K562 (cell line): ENCODE measurements around the gene CCDC97. TPM values are rescaled to one million over a fixed set of nuclear protein-coding genes. Genes with fewer than 3 reads are reported as not detected.
A peak's percentile ranks its signal among the peaks of the same experiment; 100 is the strongest.

ENCODE experiments used
- DDX20 ChIP-seq: fragments of 450-650 bp; IDR thresholded peaks from 2 replicates; pipeline ENCODE4 v1.6.1; 2016; ENCODE audit warnings: missing genetic modification characterization, low read depth, mild to moderate bottlenecking, missing compliant biosample characterization, moderate library complexity
- DNMT1 ChIP-seq: fragments of 450-650 bp; IDR thresholded peaks from 2 replicates; pipeline ENCODE4 v1.6.1; 2016; ENCODE audit warnings: antibody characterized with exemption, mild to moderate bottlenecking
- E2F3 ChIP-seq: fragments of 250-450 bp; sonication (Bioruptor Pico); IDR thresholded peaks from 2 replicates; pipeline ENCODE4 v1.4.0; 2020; ENCODE audit warnings: mild to moderate bottlenecking
- GABPB1 ChIP-seq: sonication (generic); formaldehyde crosslinking; IDR thresholded peaks from 2 replicates; pipeline ENCODE4 v1.8.0; 2022; ENCODE audit warnings: mild to moderate bottlenecking, missing genetic modification reagents
- NFATC3 ChIP-seq: fragments of 450-650 bp; IDR thresholded peaks from 2 replicates; pipeline ENCODE4 v1.6.1; 2017; ENCODE audit warnings: mild to moderate bottlenecking
- PCBP1 ChIP-seq: fragments of 200-400 bp; formaldehyde crosslinking; IDR thresholded peaks from 2 replicates; pipeline ENCODE4 v1.6.1; 2018; ENCODE audit warnings: mild to moderate bottlenecking, low read depth, low read length; ENCODE audit not compliant: poor library complexity, severe bottlenecking
- POLR2AphosphoS5 ChIP-seq: IDR thresholded peaks from 2 replicates; pipeline ENCODE4 v1.6.1; 2011; ENCODE audit warnings: mild to moderate bottlenecking, low read depth, low read length, moderate library complexity; ENCODE audit not compliant: control insufficient read depth, insufficient read depth
- RNF2 ChIP-seq: sonication (generic); IDR thresholded peaks from 2 replicates; pipeline ENCODE4 v1.6.1; 2016
- SP1 ChIP-seq: sonication (generic); formaldehyde crosslinking; IDR thresholded peaks from 2 replicates; pipeline ENCODE4 v1.8.1; 2022; ENCODE audit warnings: mild to moderate bottlenecking, missing genetic modification reagents
- SUPT5H ChIP-seq: fragments of 450-650 bp; IDR thresholded peaks from 2 replicates; pipeline ENCODE4 v1.6.1; 2016
- XRCC5 ChIP-seq: fragments of 200-400 bp; formaldehyde crosslinking; IDR thresholded peaks from 2 replicates; pipeline ENCODE4 v1.6.1; 2017; ENCODE audit warnings: low read depth, mild to moderate bottlenecking, low read length
- ZFPM2 ChIP-seq: fragments of 250-450 bp; sonication (Bioruptor Pico); IDR thresholded peaks from 2 replicates; pipeline ENCODE4 v1.5.1; 2022; ENCODE audit warnings: mild to moderate bottlenecking
- ZNF644 ChIP-seq: fragments of 200-800 bp; sonication (Bioruptor generic); IDR thresholded peaks from 2 replicates; pipeline ENCODE4 v1.6.1; 2016; ENCODE audit warnings: low read depth, missing genetic modification characterization, missing compliant biosample characterization
- ZNF699 ChIP-seq: fragments of 250-450 bp; sonication (Bioruptor Pico); IDR thresholded peaks from 2 replicates; pipeline ENCODE4 v1.8.0; 2021; ENCODE audit warnings: mild to moderate bottlenecking, moderate library complexity; ENCODE audit not compliant: insufficient replicate concordance
- polyA plus RNA-seq, 8 experiments: library from polyadenylated mRNA; depleted of rRNA in 4 of 8; stranded (reverse) in 5 of 8; unstranded in 3 of 8; fragments of >200 nt; fragmentation: Nextera tagmentation in 2 of 8; fragmentation: Illumina TruSeq in 1 of 8; extraction: Ambion mirVana in 2 of 8; extraction: Trizol in 1 of 8; gene quantifications; 2 replicates each; pipeline versions ENCODE4 v1.2.1 to v1.2.3, GENCODE V29; 2011 to 2014; ENCODE audit warnings: inconsistent platforms in 1 of 8, missing spikeins in 1 of 8
- total RNA-seq, 7 experiments: library from RNA; depleted of rRNA in 6 of 7; stranded (reverse); fragments of >200 nt in 6 of 7; fragmentation: Illumina TruSeq in 2 of 7; extraction: Trizol in 2 of 7; gene quantifications; 2 replicates each; pipeline versions ENCODE4 v1.2.1 to v1.2.3, GENCODE V29; 2011 to 2021; ENCODE audit warnings: low replicate concordance in 1 of 7
- TF ChIP-seq, protein P1 (sequence below), 2 experiments: fragments of 150-350 bp in 1 of 2; IDR thresholded peaks; 2 replicates each; pipeline ENCODE4 v1.6.1; 2012 to 2016; ENCODE audit warnings: low read depth in 2 of 2, low read length in 2 of 2, mild to moderate bottlenecking in 1 of 2, moderate library complexity in 1 of 2
- TF ChIP-seq, protein P2 (sequence below): fragments of 450-650 bp; formaldehyde crosslinking; IDR thresholded peaks from 2 replicates; pipeline ENCODE4 v1.4.0; 2020; ENCODE audit warnings: mild to moderate bottlenecking, moderate library complexity
- TF ChIP-seq, protein P3 (sequence below): sonication (generic); formaldehyde crosslinking; IDR thresholded peaks from 2 replicates; pipeline ENCODE4 v1.8.1; 2023; ENCODE audit warnings: mild to moderate bottlenecking, missing genetic modification reagents

Gene CCDC97
- total and polyA plus RNA-seq, 9 of the 15 experiments (the other 6 are each of a cell fraction or from before 2014, with no cell fraction given), result 0.60 to 16.5 (median 7.0) TPM

DNA sequence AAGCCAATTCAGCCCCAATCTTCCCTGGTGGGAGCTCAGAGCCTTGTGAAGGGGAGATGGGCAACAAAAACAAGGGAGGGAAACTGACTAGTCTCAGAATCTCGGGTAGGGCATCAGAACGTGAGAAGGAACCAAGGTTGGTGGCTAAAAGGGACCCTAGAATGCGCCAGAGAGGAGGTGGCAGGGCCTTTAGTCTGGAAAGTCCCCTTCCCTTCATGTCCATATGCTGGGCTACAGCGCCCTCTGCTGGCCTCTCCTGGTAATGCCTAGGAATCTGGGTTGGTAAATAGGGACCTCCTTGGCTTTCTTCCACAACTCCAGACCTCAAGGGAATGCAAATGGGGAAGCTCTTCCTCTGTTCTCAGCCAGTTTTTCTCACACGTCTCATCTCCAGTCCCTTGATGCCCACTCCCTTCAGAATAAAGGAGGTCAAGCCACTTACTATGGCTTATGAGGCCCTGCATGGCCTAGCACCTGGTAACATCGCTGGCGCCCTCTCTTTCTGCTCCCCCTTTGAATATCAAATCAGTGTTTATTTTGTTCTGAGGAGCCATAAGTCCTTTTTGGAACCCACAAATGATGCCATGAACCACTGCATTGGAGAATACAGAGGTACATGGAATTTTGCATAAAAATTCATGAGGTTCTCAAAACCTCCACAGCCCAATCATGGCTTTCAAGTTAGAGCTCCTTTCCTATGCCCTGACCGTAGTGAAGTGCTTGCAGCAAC lies 1.4 kb upstream of the CCDC97 start (continued):
- TF ChIP-seq, protein P1, sequence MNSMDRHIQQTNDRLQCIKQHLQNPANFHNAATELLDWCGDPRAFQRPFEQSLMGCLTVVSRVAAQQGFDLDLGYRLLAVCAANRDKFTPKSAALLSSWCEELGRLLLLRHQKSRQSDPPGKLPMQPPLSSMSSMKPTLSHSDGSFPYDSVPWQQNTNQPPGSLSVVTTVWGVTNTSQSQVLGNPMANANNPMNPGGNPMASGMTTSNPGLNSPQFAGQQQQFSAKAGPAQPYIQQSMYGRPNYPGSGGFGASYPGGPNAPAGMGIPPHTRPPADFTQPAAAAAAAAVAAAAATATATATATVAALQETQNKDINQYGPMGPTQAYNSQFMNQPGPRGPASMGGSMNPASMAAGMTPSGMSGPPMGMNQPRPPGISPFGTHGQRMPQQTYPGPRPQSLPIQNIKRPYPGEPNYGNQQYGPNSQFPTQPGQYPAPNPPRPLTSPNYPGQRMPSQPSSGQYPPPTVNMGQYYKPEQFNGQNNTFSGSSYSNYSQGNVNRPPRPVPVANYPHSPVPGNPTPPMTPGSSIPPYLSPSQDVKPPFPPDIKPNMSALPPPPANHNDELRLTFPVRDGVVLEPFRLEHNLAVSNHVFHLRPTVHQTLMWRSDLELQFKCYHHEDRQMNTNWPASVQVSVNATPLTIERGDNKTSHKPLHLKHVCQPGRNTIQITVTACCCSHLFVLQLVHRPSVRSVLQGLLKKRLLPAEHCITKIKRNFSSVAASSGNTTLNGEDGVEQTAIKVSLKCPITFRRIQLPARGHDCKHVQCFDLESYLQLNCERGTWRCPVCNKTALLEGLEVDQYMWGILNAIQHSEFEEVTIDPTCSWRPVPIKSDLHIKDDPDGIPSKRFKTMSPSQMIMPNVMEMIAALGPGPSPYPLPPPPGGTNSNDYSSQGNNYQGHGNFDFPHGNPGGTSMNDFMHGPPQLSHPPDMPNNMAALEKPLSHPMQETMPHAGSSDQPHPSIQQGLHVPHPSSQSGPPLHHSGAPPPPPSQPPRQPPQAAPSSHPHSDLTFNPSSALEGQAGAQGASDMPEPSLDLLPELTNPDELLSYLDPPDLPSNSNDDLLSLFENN (IDR thresholded peaks at IDR 0.05; ENCODE audit: low read depth in 2 of 2, low read length in 2 of 2), result no peak
- TF ChIP-seq SP1 (CRISPR knock-in tag) (0 out of 2 replicates have a peak, but pooled peaks have one; percentile 14), RNF2 (no peak), SUPT5H (peak; percentile 70), DNMT1 (0 out of 2 replicates have a peak, but pooled peaks have one; percentile 32), PCBP1 (no peak), POLR2AphosphoS5 (peak; percentile 82), ZNF644 (no peak), XRCC5 (peak; percentile 90), GABPB1 (CRISPR knock-in tag) (0 out of 2 replicates have a peak, but pooled peaks have one; percentile 15), NFATC3 (0 out of 2 replicates have a peak, but pooled peaks have one; percentile 17), DDX20 (tag) (no peak), E2F3 (no peak), ZNF699 (CRISPR knock-in tag) (no peak), ZFPM2 (CRISPR knock-in tag) (0 out of 2 replicates have a peak, but pooled peaks have one; percentile 23)
- TF ChIP-seq, protein P2, sequence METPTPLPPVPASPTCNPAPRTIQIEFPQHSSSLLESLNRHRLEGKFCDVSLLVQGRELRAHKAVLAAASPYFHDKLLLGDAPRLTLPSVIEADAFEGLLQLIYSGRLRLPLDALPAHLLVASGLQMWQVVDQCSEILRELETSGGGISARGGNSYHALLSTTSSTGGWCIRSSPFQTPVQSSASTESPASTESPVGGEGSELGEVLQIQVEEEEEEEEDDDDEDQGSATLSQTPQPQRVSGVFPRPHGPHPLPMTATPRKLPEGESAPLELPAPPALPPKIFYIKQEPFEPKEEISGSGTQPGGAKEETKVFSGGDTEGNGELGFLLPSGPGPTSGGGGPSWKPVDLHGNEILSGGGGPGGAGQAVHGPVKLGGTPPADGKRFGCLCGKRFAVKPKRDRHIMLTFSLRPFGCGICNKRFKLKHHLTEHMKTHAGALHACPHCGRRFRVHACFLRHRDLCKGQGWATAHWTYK (CRISPR knock-in tag), result no peak
- TF ChIP-seq, protein P3, sequence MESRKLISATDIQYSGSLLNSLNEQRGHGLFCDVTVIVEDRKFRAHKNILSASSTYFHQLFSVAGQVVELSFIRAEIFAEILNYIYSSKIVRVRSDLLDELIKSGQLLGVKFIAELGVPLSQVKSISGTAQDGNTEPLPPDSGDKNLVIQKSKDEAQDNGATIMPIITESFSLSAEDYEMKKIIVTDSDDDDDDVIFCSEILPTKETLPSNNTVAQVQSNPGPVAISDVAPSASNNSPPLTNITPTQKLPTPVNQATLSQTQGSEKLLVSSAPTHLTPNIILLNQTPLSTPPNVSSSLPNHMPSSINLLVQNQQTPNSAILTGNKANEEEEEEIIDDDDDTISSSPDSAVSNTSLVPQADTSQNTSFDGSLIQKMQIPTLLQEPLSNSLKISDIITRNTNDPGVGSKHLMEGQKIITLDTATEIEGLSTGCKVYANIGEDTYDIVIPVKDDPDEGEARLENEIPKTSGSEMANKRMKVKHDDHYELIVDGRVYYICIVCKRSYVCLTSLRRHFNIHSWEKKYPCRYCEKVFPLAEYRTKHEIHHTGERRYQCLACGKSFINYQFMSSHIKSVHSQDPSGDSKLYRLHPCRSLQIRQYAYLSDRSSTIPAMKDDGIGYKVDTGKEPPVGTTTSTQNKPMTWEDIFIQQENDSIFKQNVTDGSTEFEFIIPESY (CRISPR knock-in tag), result peak; percentile 83; the same call in 1 of the 2 replicates
